GM12873 (cell line): ENCODE data around the gene FRMPD1.

Experiments
- TF ChIP-seq, protein P1 (sequence below): IDR thresholded peaks from 2 replicates; pipeline ENCODE4 v1.5.1; 2012; ENCODE audit warnings: low read depth, mild to moderate bottlenecking, moderate library complexity, low read length, control low read depth; ENCODE audit not compliant: insufficient read depth; ENCODE audit errors: missing control alignments

FRMPD1 gene

DNA sequence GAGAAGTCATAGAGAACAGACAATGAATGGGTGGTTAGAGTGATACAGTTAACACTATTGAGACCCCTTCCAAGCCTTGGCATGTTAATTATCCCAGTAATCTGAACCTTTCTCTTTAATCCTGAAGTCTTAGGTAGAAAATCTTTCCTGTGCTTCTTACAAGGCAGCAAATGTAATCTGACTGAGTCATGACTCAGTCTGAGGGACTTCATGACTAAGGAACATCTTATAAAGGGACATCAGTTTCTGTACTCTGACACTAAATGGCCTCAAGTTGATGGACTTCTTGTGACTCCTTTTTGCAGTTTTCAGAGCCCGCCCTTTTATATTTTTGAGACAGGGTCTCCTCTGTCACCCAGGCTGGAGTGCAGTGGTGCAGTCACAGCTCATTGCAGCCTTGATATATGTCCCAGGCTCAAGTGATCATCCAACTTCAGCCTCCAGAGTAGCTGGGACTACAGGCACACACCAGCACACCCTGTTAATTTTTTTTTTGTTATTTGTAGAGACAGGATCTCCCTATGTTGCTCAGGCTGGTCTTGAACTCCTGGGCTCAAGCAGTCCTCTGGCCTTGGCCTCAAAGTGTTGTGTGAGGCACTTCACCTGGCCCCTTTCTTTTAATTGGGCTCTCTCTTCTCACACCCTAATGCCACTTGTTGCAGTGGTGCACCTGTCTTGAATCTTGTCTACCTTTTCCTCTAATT, 124.6 kb downstream of the FRMPD1 start:
- TF ChIP-seq, protein P1, sequence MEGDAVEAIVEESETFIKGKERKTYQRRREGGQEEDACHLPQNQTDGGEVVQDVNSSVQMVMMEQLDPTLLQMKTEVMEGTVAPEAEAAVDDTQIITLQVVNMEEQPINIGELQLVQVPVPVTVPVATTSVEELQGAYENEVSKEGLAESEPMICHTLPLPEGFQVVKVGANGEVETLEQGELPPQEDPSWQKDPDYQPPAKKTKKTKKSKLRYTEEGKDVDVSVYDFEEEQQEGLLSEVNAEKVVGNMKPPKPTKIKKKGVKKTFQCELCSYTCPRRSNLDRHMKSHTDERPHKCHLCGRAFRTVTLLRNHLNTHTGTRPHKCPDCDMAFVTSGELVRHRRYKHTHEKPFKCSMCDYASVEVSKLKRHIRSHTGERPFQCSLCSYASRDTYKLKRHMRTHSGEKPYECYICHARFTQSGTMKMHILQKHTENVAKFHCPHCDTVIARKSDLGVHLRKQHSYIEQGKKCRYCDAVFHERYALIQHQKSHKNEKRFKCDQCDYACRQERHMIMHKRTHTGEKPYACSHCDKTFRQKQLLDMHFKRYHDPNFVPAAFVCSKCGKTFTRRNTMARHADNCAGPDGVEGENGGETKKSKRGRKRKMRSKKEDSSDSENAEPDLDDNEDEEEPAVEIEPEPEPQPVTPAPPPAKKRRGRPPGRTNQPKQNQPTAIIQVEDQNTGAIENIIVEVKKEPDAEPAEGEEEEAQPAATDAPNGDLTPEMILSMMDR, result no peak

GRCh38 chr9:37776328-37776727, 125.6 kb downstream of the FRMPD1 start:
- TF ChIP-seq, protein P1, result no peak

GRCh38 chr9:37778534-37778933, 127.8 kb downstream of the FRMPD1 start:
- TF ChIP-seq, protein P1, result no peak

DNA sequence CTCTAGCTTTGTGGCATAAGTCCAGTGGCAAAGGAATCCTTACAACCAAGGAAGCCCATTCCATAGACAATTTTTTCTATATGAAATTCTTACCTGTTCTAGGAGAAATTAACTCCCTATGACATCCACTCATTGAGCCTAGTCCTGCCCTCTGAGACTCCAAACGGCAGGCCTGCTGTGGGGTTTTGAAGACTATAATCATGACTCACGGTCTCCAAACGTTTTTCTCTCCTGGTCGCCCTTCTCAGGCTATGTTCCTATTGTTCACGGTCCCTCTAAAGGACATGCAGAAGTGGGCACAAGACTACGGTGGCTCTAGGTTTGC, 133.5 kb downstream of the FRMPD1 start:
- TF ChIP-seq, protein P1, result no peak

DNA sequence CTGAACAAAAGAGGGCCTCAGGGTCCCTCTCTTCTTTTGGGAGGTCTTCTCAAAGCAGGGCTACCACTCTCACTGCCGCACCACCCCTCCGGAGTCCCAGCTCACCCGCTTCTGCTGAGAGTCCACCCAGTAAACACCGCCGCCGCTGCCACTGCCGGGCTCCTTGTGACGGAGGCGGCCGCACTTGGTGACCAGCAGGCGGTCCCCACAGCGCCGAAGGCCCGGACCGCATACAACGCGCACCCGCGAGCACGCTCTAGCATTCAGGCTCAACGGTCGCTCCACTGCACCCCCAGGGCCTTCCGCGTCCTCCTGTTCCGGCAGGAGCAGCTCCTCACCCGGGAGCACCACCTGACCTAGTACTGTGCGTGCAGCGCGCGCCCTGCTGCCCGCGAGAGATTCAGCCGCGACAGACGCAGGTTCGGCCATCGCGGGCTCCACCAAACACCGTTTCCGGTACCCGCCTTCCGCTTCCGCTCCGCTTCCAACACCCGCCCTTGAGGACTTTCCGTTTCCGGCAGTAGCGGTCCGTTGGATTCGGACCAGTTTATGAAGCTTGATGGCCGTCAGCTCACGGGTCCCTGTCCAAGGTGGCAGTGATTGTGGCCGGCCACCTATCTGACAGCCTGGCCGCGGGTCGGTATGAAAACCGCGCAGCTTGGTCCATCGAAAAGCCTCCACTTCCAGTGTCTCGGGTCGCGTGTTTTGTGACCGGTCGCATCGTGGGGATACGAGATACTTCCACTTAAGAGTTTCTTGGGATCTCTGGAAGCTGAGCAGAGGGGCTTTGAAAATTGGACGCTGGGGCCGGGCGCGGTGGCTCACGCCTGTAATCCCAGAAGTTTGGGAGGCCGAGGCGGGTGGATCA, 134.1 kb downstream of the FRMPD1 start, which contains the start of gene EXOSC3:
EXOSC3 (minus strand) TSS at position 449 of the 868 bp plus-strand sequence; CDS start at position 429, 20 bp downstream.
- TF ChIP-seq, protein P1, result peak; percentile 12

GRCh38 chr9:37787059-37787458, 136.3 kb downstream of the FRMPD1 start:
- TF ChIP-seq, protein P1, result no peak

DNA sequence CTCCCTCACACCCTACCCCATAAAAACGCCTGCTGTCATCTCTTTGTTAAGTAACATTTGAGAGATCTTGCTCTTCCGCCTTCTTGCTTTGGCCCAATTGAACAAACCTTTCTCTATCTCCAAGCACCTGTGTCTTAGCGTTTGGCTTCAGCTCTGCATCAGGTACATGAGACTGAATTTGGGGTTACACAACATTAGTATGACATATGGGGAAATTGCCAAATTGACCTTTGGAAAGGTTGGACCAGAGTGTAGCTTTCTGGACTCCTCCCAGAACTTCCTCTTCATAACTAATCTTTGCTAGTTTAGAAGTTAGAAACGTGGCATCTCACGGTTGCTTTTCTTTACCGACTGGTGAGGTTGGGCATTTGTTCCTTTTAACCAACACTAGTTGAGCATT, 137.6 kb downstream of the FRMPD1 start:
- TF ChIP-seq, protein P1, result no peak
